Subcutaneous abdominal adipose tissue (tissue), 5 donors: Measurements from ENCODE around the gene MBTD1.

Experiments used
- H3K27ac ChIP-seq: one replicate; pipeline ENCODE4 v1.7.0; 2013; ENCODE audit warnings: low read depth, mild to moderate bottlenecking, inconsistent platforms, low read length, moderate library complexity
- H3K27me3 ChIP-seq, 5 donors: one replicate each; pipeline ENCODE4 v1.7.0; 2013; ENCODE audit warnings: low read length in 5 of 5, inconsistent platforms in 1 of 5; ENCODE audit not compliant: control insufficient read depth in 5 of 5, insufficient read depth in 4 of 5
- H3K36me3 ChIP-seq, 5 donors: one replicate each; pipeline ENCODE4 v1.7.0; 2013; ENCODE audit warnings: low read length in 5 of 5; ENCODE audit not compliant: control insufficient read depth in 5 of 5, insufficient read depth in 5 of 5
- H3K4me1 ChIP-seq, 5 donors: one replicate each; pipeline ENCODE4 v1.7.0; 2013; ENCODE audit warnings: low read length in 5 of 5, mild to moderate bottlenecking in 3 of 5, moderate library complexity in 1 of 5; ENCODE audit not compliant: control insufficient read depth in 5 of 5, insufficient read depth in 5 of 5
- H3K4me3 ChIP-seq, 5 donors: one replicate each; pipeline ENCODE4 v1.7.0; 2013; ENCODE audit warnings: low read length in 5 of 5, low read depth in 1 of 5
- H3K9ac ChIP-seq, 5 donors: one replicate each; pipeline ENCODE4 v1.7.0; 2013; ENCODE audit warnings: low read length in 5 of 5, mild to moderate bottlenecking in 4 of 5, moderate library complexity in 3 of 5
- H3K9me3 ChIP-seq, 5 donors: one replicate each; pipeline ENCODE4 v1.7.0; 2013; ENCODE audit warnings: low read length in 5 of 5; ENCODE audit not compliant: control insufficient read depth in 5 of 5
- donor health status: healthy.
- donor health status: healthy.
- donor health status: healthy.
- donor health status: healthy.
- donor health status: healthy.

Gene MBTD1

DNA sequence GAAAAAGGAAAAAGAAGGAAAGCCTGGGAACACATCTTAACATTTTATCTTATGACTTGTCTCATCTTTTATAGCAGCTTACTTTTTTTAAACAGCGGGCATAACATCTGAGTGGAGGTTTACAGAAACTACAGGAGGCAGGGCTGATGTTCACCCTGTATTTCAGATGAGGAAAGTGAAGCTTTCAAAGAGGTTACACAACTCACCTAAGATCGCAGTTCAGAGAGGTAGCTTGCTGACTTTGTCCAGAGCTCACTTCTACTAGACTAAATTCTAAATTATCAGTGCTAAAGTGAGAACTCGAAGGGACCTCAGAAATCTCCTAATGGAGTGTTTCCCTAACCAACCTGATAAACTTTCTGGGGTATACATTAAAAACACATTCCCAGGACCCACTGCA is 3.7 kb downstream of the MBTD1 start:
- peaks cover 0 to 17% (median 4%) of the 10 kb centered on the region in 5 donors for H3K36me3 ChIP-seq
- no peaks in the 10 kb centered on the region for H3K9me3 ChIP-seq
- H3K4me3 ChIP-seq: no peak overlapping the region
- no peak overlapping the region for H3K27ac ChIP-seq
- H3K9ac ChIP-seq: no peak overlapping the region
- peaks cover 0 to 4% (median 0%) of the 10 kb centered on the region in 5 donors for H3K27me3 ChIP-seq
- peaks cover 5 to 31% (median 22%) of the 10 kb centered on the region in 5 donors for H3K4me1 ChIP-seq

DNA sequence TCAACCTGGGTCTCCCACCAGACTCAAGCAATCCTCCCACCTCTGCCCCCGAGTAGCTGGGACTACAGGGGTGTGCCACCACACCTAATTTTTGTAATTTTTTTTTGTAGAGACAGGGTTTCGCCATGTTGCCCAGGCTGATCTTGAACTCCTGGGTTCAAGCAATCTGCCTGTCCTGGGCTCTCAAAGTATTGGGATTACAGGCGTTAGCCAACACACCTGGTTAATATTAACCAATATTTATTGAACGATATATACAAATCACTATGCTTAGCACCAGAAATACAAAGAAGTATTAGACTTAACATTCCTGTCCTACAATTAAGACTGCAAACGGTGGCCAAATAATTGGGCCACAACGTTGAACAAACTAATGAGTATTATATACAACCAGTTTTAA is 4.2 kb downstream of the MBTD1 start:
- Histone ChIP-seq H3K36me3 (peaks cover 0 to 17% (median 4%) of the 10 kb centered on the region in 5 donors), H3K4me1 (peaks cover 5 to 29% (median 19%) of the 10 kb centered on the region in 5 donors), H3K27ac (no peak overlapping the region), H3K4me3 (no peak overlapping the region), H3K9me3 (no peaks in the 10 kb centered on the region), H3K9ac (no peak overlapping the region), H3K27me3 (peaks cover 0 to 4% (median 0%) of the 10 kb centered on the region in 5 donors)

DNA sequence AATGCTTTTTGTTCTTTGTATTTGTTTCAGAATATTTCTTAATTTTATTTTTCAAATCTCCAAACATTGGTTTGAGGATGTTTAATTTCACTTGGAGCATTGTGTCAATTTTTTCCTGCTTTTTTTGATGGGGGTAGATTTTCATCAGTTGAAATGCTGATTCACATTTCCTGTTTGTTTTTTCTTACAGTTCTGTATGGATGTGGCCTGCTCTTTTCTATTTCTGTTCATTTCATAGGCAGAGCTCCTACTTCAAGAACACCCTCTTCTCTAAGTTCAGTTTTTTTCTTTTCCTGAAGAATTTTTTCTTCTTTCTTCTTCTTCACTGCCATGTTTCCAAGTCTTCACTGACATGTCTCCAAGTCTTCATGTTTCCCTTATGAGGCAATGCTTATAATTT is 8.8 kb downstream of the MBTD1 start:
- Histone ChIP-seq H3K36me3 (peaks cover 0 to 14% (median 4%) of the 10 kb centered on the region in 5 donors), H3K27ac (no peak overlapping the region), H3K9ac (no peak overlapping the region), H3K27me3 (no peaks in the 10 kb centered on the region), H3K4me3 (no peak overlapping the region), H3K4me1 (no peaks in the 10 kb centered on the region), H3K9me3 (no peaks in the 10 kb centered on the region)

- Histone ChIP-seq H3K9ac (no peak overlapping the region), H3K27ac (no peak overlapping the region), H3K4me1 (no peaks in the 10 kb centered on the region), H3K9me3 (no peaks in the 10 kb centered on the region), H3K27me3 (no peaks in the 10 kb centered on the region), H3K4me3 (no peak overlapping the region), H3K36me3 (peaks cover 0 to 12% (median 2%) of the 10 kb centered on the region in 5 donors)
Measured at GRCh38 chr17:51250314-51250840, 9.5 kb downstream of the MBTD1 start.

DNA sequence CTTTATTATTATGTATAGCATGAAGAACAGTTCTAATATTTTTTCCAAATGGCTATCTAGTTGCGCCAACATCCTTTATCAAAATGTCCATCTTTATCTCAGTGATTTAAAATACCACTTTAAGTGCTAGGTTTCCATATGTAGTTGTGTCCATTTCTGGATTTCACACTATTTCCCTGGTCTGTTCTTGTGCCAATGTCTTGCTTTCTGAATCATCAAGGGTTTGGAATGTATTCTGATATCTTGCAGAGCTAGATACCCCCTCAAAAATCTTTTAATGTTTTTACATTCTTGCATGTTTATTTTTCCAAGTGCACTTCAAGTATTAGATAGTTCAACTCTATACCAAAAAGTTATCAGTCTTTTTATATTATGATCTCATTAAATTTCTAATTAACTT is 14.3 kb downstream of the MBTD1 start:
- Histone ChIP-seq H3K4me1 (no peaks in the 10 kb centered on the region), H3K4me3 (no peak overlapping the region), H3K27ac (no peak overlapping the region)

DNA sequence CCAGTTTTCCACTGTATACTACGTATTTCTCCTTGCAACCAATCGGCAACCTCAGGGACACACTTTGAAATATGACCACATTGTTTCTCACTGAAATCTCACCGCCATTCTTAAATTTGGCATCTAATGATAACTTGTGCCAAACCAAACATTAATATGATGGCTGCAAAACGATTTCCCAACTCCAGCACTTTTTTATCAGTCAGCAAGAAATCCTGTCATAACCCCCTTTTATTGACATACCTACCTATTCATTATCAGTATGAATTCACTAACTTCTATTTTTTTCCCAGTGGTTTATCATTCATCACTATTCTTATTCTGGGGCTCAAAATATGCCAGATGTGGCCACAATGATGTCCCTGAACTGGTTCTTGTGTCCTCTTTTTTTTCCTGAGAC is 15.8 kb downstream of the MBTD1 start:
- no peak overlapping the region for H3K9ac ChIP-seq
- no peak overlapping the region for H3K4me3 ChIP-seq
- H3K4me1 ChIP-seq: no peaks in the 10 kb centered on the region
- H3K36me3 ChIP-seq: no peaks in the 10 kb centered on the region
- H3K27ac ChIP-seq: no peak overlapping the region
- no peaks in the 10 kb centered on the region for H3K9me3 ChIP-seq
- no peaks in the 10 kb centered on the region for H3K27me3 ChIP-seq

More for the DNA sequence above, 14.3 kb downstream of the MBTD1 start:
- Histone ChIP-seq H3K9me3 (no peaks in the 10 kb centered on the region), H3K27me3 (no peaks in the 10 kb centered on the region), H3K9ac (no peak overlapping the region), H3K36me3 (no peaks in the 10 kb centered on the region)

GRCh38 chr17:51240275-51240674 is 19.6 kb downstream of the MBTD1 start:
- H3K27me3 ChIP-seq: no peaks in the 10 kb centered on the region
- H3K4me3 ChIP-seq: no peak overlapping the region
- no peaks in the 10 kb centered on the region for H3K9me3 ChIP-seq
- H3K9ac ChIP-seq: no peak overlapping the region
- no peak overlapping the region for H3K27ac ChIP-seq
- no peaks in the 10 kb centered on the region for H3K36me3 ChIP-seq
- no peaks in the 10 kb centered on the region for H3K4me1 ChIP-seq

DNA sequence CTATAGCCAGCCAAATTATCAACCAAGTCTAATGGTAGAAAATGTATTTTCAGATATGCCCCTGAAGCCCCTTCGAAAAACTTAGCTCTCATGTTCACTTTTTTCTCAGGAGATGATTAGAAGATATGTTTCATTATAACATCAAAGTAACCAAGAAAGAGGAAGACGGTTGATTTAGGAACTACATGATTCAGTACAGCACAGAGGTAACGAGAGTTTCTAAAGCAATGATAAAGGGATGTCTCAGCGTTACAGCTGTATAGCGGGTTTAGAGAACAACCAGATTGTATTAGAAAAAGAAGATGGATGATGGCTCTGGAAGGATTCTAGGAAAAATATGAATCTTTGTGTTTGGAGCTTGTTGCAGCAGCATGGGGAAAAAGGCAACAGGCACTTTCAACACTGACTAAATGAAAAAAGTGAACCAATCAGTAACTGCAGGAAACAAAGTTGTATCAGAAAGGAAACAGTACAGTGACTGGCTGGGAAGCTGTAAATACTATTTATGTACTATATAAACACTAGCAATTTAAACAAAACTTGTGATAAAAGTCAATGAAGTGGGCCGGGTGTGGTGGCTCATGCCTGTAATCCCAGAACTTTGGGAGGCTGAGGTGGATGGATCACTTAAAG is 21.5 kb downstream of the MBTD1 start:
- Histone ChIP-seq H3K4me3 (no peak overlapping the region), H3K27me3 (no peaks in the 10 kb centered on the region), H3K9ac (no peak overlapping the region), H3K4me1 (no peaks in the 10 kb centered on the region), H3K36me3 (no peaks in the 10 kb centered on the region), H3K27ac (no peak overlapping the region), H3K9me3 (no peaks in the 10 kb centered on the region)

DNA sequence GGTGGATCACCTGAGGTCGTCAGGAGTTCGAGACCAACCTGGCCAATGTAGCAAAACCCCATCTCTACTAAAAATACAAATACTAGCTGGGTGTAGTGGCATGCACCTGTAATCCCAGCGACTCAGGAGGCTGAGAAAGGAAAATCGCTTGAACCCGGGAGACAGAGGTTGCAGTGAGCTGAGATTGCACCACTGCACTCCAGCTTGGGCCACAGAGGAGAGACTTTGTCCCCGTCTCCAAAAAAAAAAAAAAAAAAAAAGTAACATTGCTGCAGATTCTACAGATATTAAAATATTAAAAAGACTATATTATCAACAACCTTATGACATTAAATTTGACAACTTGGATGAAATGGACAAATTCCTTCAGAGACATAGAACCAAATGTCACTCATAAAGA is 25.7 kb downstream of the MBTD1 start:
- Histone ChIP-seq H3K9ac (no peak overlapping the region), H3K9me3 (no peaks in the 10 kb centered on the region), H3K27me3 (no peaks in the 10 kb centered on the region), H3K36me3 (no peaks in the 10 kb centered on the region), H3K4me3 (no peak overlapping the region), H3K27ac (no peak overlapping the region), H3K4me1 (peaks cover 0 to 3% (median 0%) of the 10 kb centered on the region in 5 donors)

GRCh38 chr17:51231999-51232398 is 27.9 kb downstream of the MBTD1 start:
- H3K4me3 ChIP-seq: no peak overlapping the region

More at GRCh38 chr17:51231999-51232398, 27.9 kb downstream of the MBTD1 start:
- no peak overlapping the region for H3K27ac ChIP-seq
- no peak overlapping the region for H3K9ac ChIP-seq
- H3K9me3 ChIP-seq: no peaks in the 10 kb centered on the region
- no peaks in the 10 kb centered on the region for H3K36me3 ChIP-seq
- no peaks in the 10 kb centered on the region for H3K27me3 ChIP-seq
- H3K4me1 ChIP-seq: peaks cover 0 to 9% (median 2%) of the 10 kb centered on the region in 5 donors
